GM10248 (cell line): ENCODE measurements around the gene PXN.

Source experiments
- CTCF ChIA-PET: fragments of 300-600 bp; sonication (Branson Sonifier 250); formaldehyde crosslinking; extraction: SDS; loops from one replicate; lab custom pipeline; 2021; ENCODE audit warnings: antibody characterized with exemption; lab: Yijun Ruan, JAX
- POLR2A ChIA-PET: fragments of 350-650 bp; sonication (Branson Sonifier 250); formaldehyde crosslinking; extraction: SDS; loops from one replicate; lab custom pipeline; 2020; ENCODE audit warnings: antibody characterized with exemption; lab: Yijun Ruan, JAX
- DNase-seq: peaks from one replicate; pipeline ENCODE4 v3.0.0; 2012; ENCODE audit errors: extremely low spot score
- CTCF ChIP-seq: IDR thresholded peaks from 2 replicates; pipeline ENCODE4 v1.5.1; 2012; ENCODE audit warnings: mild to moderate bottlenecking, low read depth; ENCODE audit errors: extremely low read depth, missing control alignments, control extremely low read depth

PXN gene

GRCh38 chr12:120278137-120279069, 12.9 kb upstream of the PXN start:
- ChIA-PET POLR2A (no interaction called here), CTCF (interaction anchor here (1.4 kb wide), 1 partner anchor 50 kb away, joined by 6 read pairs; no protein-coding TSS in a partner anchor)
- no peak for DNase-seq
- TF ChIP-seq CTCF, result no peak

GRCh38 chr12:120276734-120277133, 11.2 kb upstream of the PXN start:
- no peak for TF ChIP-seq CTCF
- DNase-seq, result no peak
- ChIA-PET CTCF (interaction anchor here (1.9 kb wide), 1 partner anchor 49 kb away, joined by 5 read pairs; no protein-coding TSS in a partner anchor), POLR2A (no interaction called here)

- CTCF ChIA-PET, result interaction anchor here (0.8 to 13.4 kb wide), 8 partner anchors 8 to 67 kb away, joined by 3 to 375 read pairs (median 18); partner anchors contain the start of genes RPLP0 and SIRT4
- no peak for TF ChIP-seq CTCF
- POLR2A ChIA-PET, result interaction anchor here (1.2 kb wide), 1 partner anchor 67 kb away, joined by 3 read pairs; the partner anchor contains the start of gene RPLP0
- DNase-seq, result no peak
Observed at GRCh38 chr12:120267736-120268135, 2.2 kb upstream of the PXN start.

GRCh38 chr12:120266180-120266870, 795 bp upstream of the PXN start:
- POLR2A ChIA-PET, result interaction anchor here (0.7 to 3.0 kb wide), 3 partner anchors 25 to 65 kb away, joined by 4 to 29 read pairs (median 21); partner anchors contain the start of genes RNU4-1, RNU4-2 and RPLP0
- DNase-seq, result no peak
- TF ChIP-seq CTCF, result no peak
- CTCF ChIA-PET, result interaction anchor here (0.7 to 13.4 kb wide), 15 partner anchors 8 to 147 kb away, joined by 3 to 375 read pairs (median 10); partner anchors contain the start of genes RNU4-1, RPLP0 and SIRT4

GRCh38 chr12:120264904-120265472, 542 bp downstream of the PXN start:
- no peak for TF ChIP-seq CTCF
- ChIA-PET POLR2A (interaction anchor here (2.4 to 3.0 kb wide), 2 partner anchors 26 to 64 kb away, joined by 21 to 29 read pairs; partner anchors contain the start of genes RNU4-1, RNU4-2 and RPLP0), CTCF (interaction anchor here (0.7 to 13.4 kb wide), 18 partner anchors 8 to 171 kb away, joined by 3 to 375 read pairs (median 6); partner anchors contain the start of genes RNU4-1, RPLP0 and SIRT4)
- no peak for DNase-seq
